GM21786 (cell line): ENCODE data around the gene FSD2.
"Not testable (repeated sequence)": the region's sequence is repeated elsewhere in the genome, so short reads cannot be mapped to it uniquely, and the experiment has no call there.

ENCODE experiments used
- ATAC-seq: cut with Tn5 transposase; IDR thresholded peaks from one replicate; pipeline ENCODE4 v1.9.1; 2021; ENCODE audit not compliant: unreplicated experiment

The FSD2 gene

GRCh38 chr15:82798531-82799166, 7.2 kb downstream of the FSD2 start:
- ATAC-seq, result no peak

GRCh38 chr15:82798104-82798503, 7.8 kb downstream of the FSD2 start:
- ATAC-seq, result no peak

- ATAC-seq, result no peak
These were observed 12.1 kb downstream of the FSD2 start for GRCh38 chr15:82793737-82794136.

GRCh38 chr15:82792068-82792467, 13.8 kb downstream of the FSD2 start:
- ATAC-seq, result no peak

- ATAC-seq, result no peak
These were observed 15.5 kb downstream of the FSD2 start for GRCh38 chr15:82790321-82790720.

- ATAC-seq, result no peak
These were observed 16.4 kb downstream of the FSD2 start for GRCh38 chr15:82789491-82789890.

- no peak for ATAC-seq
These were observed 17.4 kb downstream of the FSD2 start for GRCh38 chr15:82788496-82788895.

GRCh38 chr15:82781349-82781748, 24.5 kb downstream of the FSD2 start:
- ATAC-seq, result no peak

- no peak for ATAC-seq
These were observed 27.1 kb downstream of the FSD2 start for GRCh38 chr15:82778755-82779154.

GRCh38 chr15:82774496-82774895, 31.4 kb downstream of the FSD2 start:
- no peak for ATAC-seq

GRCh38 chr15:82771789-82772607, 33.9 kb downstream of the FSD2 start:
- no peak for ATAC-seq

GRCh38 chr15:82768414-82769054, 37.3 kb downstream of the FSD2 start:
- ATAC-seq, result no peak

- no peak for ATAC-seq
These were observed 38.6 kb downstream of the FSD2 start for GRCh38 chr15:82767163-82767829.

- not testable (repeated sequence) for ATAC-seq
These were observed 39.7 kb downstream of the FSD2 start for GRCh38 chr15:82766201-82766600.

- no peak for ATAC-seq
These were observed 41.1 kb downstream of the FSD2 start for GRCh38 chr15:82764740-82765139.

GRCh38 chr15:82764117-82764490, 41.8 kb downstream of the FSD2 start:
- no peak for ATAC-seq

- no peak for ATAC-seq
These were observed 42.3 kb downstream of the FSD2 start for GRCh38 chr15:82763361-82764116.

- ATAC-seq, result no peak
These were observed 54.6 kb downstream of the FSD2 start for GRCh38 chr15:82751308-82751707.

GRCh38 chr15:82750831-82751180, 55.1 kb downstream of the FSD2 start:
- ATAC-seq, result peak; percentile 31

- peak; percentile 92 for ATAC-seq
These were observed 55.7 kb downstream of the FSD2 start for GRCh38 chr15:82749951-82750830.
